GM23338 (cell line): ENCODE measurements around the gene LRRFIP1. TPM values are rescaled to one million over a fixed set of nuclear protein-coding genes. Genes with fewer than 3 reads are reported as not detected.

Experiments
- ATAC-seq: fragments of 200-7000 bp; cut with Tn5 transposase; 3 replicates; pipeline ENCODE4 v1.9.1; 2020
- DNase-seq: peaks from one replicate; pipeline ENCODE4 v3.0.0-alpha.2; 2015; ENCODE audit warnings: low spot score
- H2AFZ ChIP-seq: fragments of 200-600 bp; sonication (generic); 2 replicates; pipeline ENCODE4 v1.8.0; 2016; ENCODE audit warnings: antibody characterized with exemption, mild to moderate bottlenecking, moderate library complexity
- H3F3A ChIP-seq: fragments of 200-600 bp; sonication (generic); replicated peaks from 2 replicates; pipeline ENCODE4 v1.8.0; 2017; ENCODE audit warnings: antibody characterized with exemption, mixed run types, low read depth
- H3K27ac ChIP-seq: fragments of 200-600 bp; sonication (generic); 2 replicates; pipeline ENCODE4 v1.6.1; 2016; ENCODE audit warnings: low read depth
- H3K27me3 ChIP-seq: fragments of 200-600 bp; sonication (generic); 2 replicates; pipeline ENCODE4 v1.8.0; 2016; ENCODE audit warnings: mild to moderate bottlenecking, mixed run types, moderate library complexity; ENCODE audit not compliant: insufficient read depth
- H3K36me3 ChIP-seq: fragments of 200-600 bp; sonication (generic); 2 replicates; pipeline ENCODE4 v1.8.0; 2016; ENCODE audit warnings: mild to moderate bottlenecking; ENCODE audit not compliant: insufficient read depth
- H3K4me1 ChIP-seq: fragments of 200-600 bp; sonication (generic); 2 replicates; pipeline ENCODE4 v1.8.0; 2016; ENCODE audit warnings: mild to moderate bottlenecking, moderate library complexity; ENCODE audit not compliant: insufficient read depth
- H3K4me2 ChIP-seq: fragments of 200-600 bp; sonication (generic); 2 replicates; pipeline ENCODE4 v1.7.1; 2017; ENCODE audit warnings: mixed run types
- H3K4me3 ChIP-seq: fragments of 200-600 bp; sonication (generic); 2 replicates; pipeline ENCODE4 v1.6.1; 2016; ENCODE audit warnings: mixed run types
- H3K79me2 ChIP-seq: fragments of 200-600 bp; sonication (generic); replicated peaks from 2 replicates; pipeline ENCODE4 v1.8.0; 2017; ENCODE audit warnings: mild to moderate bottlenecking; ENCODE audit not compliant: insufficient read depth
- H3K9me2 ChIP-seq: fragments of 200-600 bp; sonication (generic); 2 replicates; pipeline ENCODE4 v1.8.0; 2017; ENCODE audit not compliant: insufficient read depth
- H4K20me1 ChIP-seq: fragments of 200-600 bp; sonication (generic); replicated peaks from 2 replicates; pipeline ENCODE4 v1.8.0; 2017; ENCODE audit warnings: mild to moderate bottlenecking; ENCODE audit not compliant: insufficient read depth
- H3K27ac Mint-ChIP-seq: 2 replicates; pipeline ENCODE4 v1.8.0; 2020; ENCODE audit warnings: inconsistent platforms, mild to moderate bottlenecking, moderate library complexity, mixed read lengths
- H3K27me3 Mint-ChIP-seq: 3 replicates; pipeline ENCODE4 v1.8.0; 2022; ENCODE audit warnings: low read depth, mild to moderate bottlenecking, moderate library complexity, mixed read lengths, inconsistent platforms; ENCODE audit not compliant: insufficient read depth, poor library complexity
- H3K36me3 Mint-ChIP-seq: 3 replicates; pipeline ENCODE4 v1.8.0; 2021; ENCODE audit warnings: low read depth, mild to moderate bottlenecking, inconsistent platforms, moderate library complexity, mixed read lengths
- H3K4me1 Mint-ChIP-seq: 3 replicates; pipeline ENCODE4 v1.8.0; 2020; ENCODE audit warnings: mild to moderate bottlenecking, inconsistent platforms, mixed read lengths
- H3K4me3 Mint-ChIP-seq: 3 replicates; pipeline ENCODE4 v1.8.0; 2021; ENCODE audit warnings: moderate library complexity, mild to moderate bottlenecking, inconsistent platforms, mixed read lengths
- H3K9me3 Mint-ChIP-seq: 3 replicates; pipeline ENCODE4 v1.8.0; 2020; ENCODE audit warnings: moderate library complexity, mild to moderate bottlenecking, inconsistent platforms, mixed read lengths
- CREB1 ChIP-seq: fragments of 250-450 bp; sonication (Bioruptor Pico); IDR thresholded peaks from 2 replicates; pipeline ENCODE4 v1.5.0; 2020; ENCODE audit warnings: low read depth, mild to moderate bottlenecking, moderate library complexity
- CTCF ChIP-seq, 2 experiments: fragments of 200-600 bp in 1 of 2; sonication (generic) in 1 of 2; conservative IDR thresholded peaks; 2 replicates each; pipeline versions ENCODE4 v1.5.1 to v1.6.1; 2016 to 2017; ENCODE audit warnings: antibody characterized with exemption in 2 of 2, low read depth in 2 of 2, mild to moderate bottlenecking in 2 of 2, moderate library complexity in 1 of 2
- ETS1 ChIP-seq: IDR thresholded peaks from 2 replicates; pipeline ENCODE4 v1.6.1; 2016; ENCODE audit warnings: antibody characterized with exemption
- EZH2 ChIP-seq: fragments of 200-600 bp; sonication (generic); IDR thresholded peaks from one replicate; pipeline ENCODE4 v1.8.0; 2017; ENCODE audit warnings: antibody characterized with exemption, mild to moderate bottlenecking, low read depth; ENCODE audit not compliant: unreplicated experiment
- EZH2phosphoT487 ChIP-seq: fragments of 200-600 bp; sonication (generic); IDR thresholded peaks from one replicate; pipeline ENCODE4 v1.8.1; 2018; ENCODE audit warnings: antibody characterized with exemption; ENCODE audit not compliant: unreplicated experiment
- JUNB ChIP-seq: IDR thresholded peaks from one replicate; pipeline ENCODE4 v1.6.1; 2016; ENCODE audit warnings: antibody characterized with exemption; ENCODE audit not compliant: unreplicated experiment
- NANOG ChIP-seq: IDR thresholded peaks from 2 replicates; pipeline ENCODE4 v1.6.1; 2016; ENCODE audit warnings: antibody characterized with exemption, borderline replicate concordance
- POLR2AphosphoS5 ChIP-seq: IDR thresholded peaks from 2 replicates; pipeline ENCODE4 v1.6.1; 2016; ENCODE audit warnings: antibody characterized with exemption, low read depth
- REST ChIP-seq: IDR thresholded peaks from one replicate; pipeline ENCODE4 v1.6.1; 2018; ENCODE audit warnings: antibody characterized with exemption; ENCODE audit not compliant: unreplicated experiment
- STAT1 ChIP-seq: IDR thresholded peaks from one replicate; pipeline ENCODE4 v1.6.1; 2016; ENCODE audit warnings: antibody characterized with exemption; ENCODE audit not compliant: unreplicated experiment
- ZNF114 ChIP-seq: fragments of 250-450 bp; sonication (Bioruptor Pico); IDR thresholded peaks from 2 replicates; pipeline ENCODE4 v1.5.0; 2020; ENCODE audit warnings: mild to moderate bottlenecking, moderate library complexity
- ZNF331 ChIP-seq: fragments of 250-450 bp; sonication (Bioruptor Pico); IDR thresholded peaks from 2 replicates; pipeline ENCODE4 v1.5.0; 2020; ENCODE audit warnings: low read depth, mild to moderate bottlenecking, moderate library complexity
- ZNF462 ChIP-seq: fragments of 250-450 bp; sonication (Bioruptor Pico); IDR thresholded peaks from 2 replicates; pipeline ENCODE4 v1.5.0; 2020; ENCODE audit warnings: mild to moderate bottlenecking, moderate library complexity
- polyA plus RNA-seq: library from polyadenylated mRNA; unstranded; fragments of >200 nt; fragmentation: Nextera tagmentation; extraction: Ambion mirVana; gene quantifications from 2 replicates; pipeline ENCODE4 v1.2.1, GENCODE V29; 2016
- total RNA-seq: library from RNA; depleted of rRNA; stranded (reverse); fragments of >200 nt; shearing (Covaris generic); gene quantifications from 2 replicates; pipeline ENCODE4 v1.2.3, GENCODE V29; 2014

Gene LRRFIP1
- total and polyA plus RNA-seq, 2 experiments from 2014 or later, result 59.6 to 178 TPM

GRCh38 chr2:237693291-237693994, 66.1 kb downstream of the LRRFIP1 start:
- Mint-ChIP-seq H3K4me1 (peaks cover 56% of the 10 kb centered on the region), H3K4me3 (peak overlapping the region; percentile 69), H3K27me3 (peaks cover 10% of the 10 kb centered on the region), H3K27ac (no peak overlapping the region), H3K36me3 (peaks cover 3% of the 10 kb centered on the region; the same call in 1 of the 3 replicates), H3K9me3 (no peaks in the 10 kb centered on the region)
- Histone ChIP-seq H3K27me3 (peaks cover 6% of the 10 kb centered on the region; the same call in 1 of the 2 replicates), H3K9me2 (no peaks in the 10 kb centered on the region), H4K20me1 (peaks cover 50% of the 10 kb centered on the region), H3F3A (peaks cover 8% of the 10 kb centered on the region; the same call in 1 of the 2 replicates), H2AFZ (no peak overlapping the region), H3K4me3 (peak overlapping the region; percentile 93), H3K27ac (no peak overlapping the region), H3K4me1 (peaks cover 50% of the 10 kb centered on the region), H3K4me2 (peak overlapping the region; percentile 89), H3K36me3 (no peaks in the 10 kb centered on the region), H3K79me2 (peaks cover 61% of the 10 kb centered on the region)
- no peak for TF ChIP-seq ETS1
- TF ChIP-seq REST, result no peak
- no peak for TF ChIP-seq CTCF (conservative IDR thresholded peaks at IDR 0.05; ENCODE audit: low read depth in 2 of 2)
- TF ChIP-seq EZH2, result no peak
- no peak for TF ChIP-seq ZNF462 (CRISPR knock-in tag)
- TF ChIP-seq POLR2AphosphoS5, result no peak
- TF ChIP-seq ZNF331 (CRISPR knock-in tag), result no peak
- no peak for TF ChIP-seq STAT1
- TF ChIP-seq ZNF114 (CRISPR knock-in tag), result no peak
- no peak for TF ChIP-seq NANOG
- TF ChIP-seq CREB1, result no peak
- TF ChIP-seq EZH2phosphoT487, result no peak
- TF ChIP-seq JUNB, result no peak
- DNase-seq, result no peak
- ATAC-seq, result no peak
